Activated naive CD4-positive, alpha-beta T cell treated with Interleukin-2 at 50 U/mL for 16 hours (primary cell): ENCODE results near the gene NUBP1.

Experiments
- DNase-seq: peaks from one replicate; pipeline ENCODE4 v3.0.0-alpha.2; 2020

NUBP1 gene

DNA sequence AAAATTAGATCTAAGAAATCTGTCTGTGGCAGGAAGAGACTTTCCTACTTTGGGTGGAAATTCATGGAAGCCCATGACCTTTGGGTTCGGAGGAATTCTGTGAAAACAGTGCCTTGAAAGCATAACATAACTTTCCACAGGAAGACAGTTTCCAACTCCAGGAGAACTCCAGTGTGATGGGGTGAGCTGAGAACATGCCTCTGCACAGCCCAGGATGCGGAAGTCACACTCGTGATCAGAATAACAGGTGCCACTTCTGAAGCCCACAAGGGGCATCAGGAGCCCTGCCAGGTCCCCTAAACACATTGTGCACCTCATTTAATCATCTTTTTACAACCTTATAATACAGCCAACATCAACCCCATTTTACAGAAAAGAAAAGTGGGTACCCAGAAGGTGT is 65.2 kb downstream of the NUBP1 start:
- no peak for DNase-seq

DNA sequence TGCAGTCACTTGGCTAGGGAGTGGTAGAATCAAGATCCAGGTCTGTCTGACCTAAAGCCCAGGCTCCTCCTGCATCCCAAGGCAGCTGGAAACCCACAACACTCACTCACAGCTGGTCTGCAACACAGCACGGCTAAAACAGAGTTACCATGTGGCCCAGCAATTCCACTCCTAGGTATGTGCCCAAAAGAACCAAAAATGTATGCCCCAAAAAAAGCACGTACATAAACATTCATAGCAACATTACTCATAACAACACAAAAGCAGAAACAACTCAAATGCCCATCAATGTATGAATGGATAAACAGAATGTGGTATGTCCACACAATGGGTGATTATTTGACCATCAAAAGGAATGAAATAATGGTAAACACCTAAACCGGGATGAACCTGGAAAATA is 66.1 kb downstream of the NUBP1 start:
- DNase-seq, result no peak

DNA sequence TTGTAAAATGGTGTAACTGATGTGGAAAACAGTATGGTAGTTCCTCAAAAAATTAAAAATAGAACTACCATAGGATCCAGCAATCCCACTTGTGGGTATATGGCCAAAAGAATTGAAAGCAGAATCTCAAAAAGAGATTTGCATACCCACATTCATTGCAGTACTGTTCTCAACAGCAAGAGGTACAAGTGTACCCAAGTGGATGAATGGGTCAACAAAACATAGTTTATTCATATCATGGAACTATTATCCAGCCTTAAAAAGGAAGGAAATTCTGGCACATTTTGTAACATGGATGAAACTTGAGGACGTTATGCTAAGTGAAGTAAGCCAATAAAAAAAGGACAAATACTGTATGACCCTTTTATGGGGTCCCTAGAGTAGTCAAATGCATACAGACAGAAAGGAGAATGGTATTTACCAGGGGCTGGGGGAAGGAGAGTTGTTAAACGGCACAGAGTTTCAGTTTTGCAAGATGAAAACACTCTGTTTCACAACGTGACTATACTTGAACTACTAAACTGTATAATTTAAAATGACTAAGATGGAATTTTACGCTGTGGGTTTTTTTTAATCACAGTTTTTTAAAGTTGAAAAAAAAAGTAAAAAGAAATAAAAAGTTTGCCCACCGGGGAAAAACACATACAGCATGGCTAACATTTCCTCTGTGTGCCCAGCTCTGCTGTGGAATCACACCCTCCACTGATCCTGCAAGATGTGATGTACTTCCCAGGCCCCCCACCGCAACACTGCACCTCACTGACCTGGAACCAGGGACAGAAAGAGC is 68.9 kb downstream of the NUBP1 start:
- DNase-seq, result no peak

DNA sequence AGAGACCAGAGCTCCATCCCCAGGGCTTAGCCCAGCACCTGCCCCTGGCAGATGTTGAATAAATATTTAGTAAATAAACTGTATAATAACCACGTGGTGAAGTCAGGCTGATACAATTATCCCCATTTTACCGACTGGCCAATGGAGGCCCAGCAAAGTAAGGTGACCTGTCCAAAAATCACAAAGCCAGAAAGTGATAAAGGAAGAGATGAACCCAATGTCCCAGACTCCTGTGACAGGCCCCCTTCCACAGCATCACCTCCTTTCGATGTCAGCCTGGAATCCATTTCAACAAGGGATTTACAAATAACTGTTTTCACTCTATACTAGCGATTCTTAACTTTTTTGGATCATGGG is 69.4 kb downstream of the NUBP1 start:
- no peak for DNase-seq

DNA sequence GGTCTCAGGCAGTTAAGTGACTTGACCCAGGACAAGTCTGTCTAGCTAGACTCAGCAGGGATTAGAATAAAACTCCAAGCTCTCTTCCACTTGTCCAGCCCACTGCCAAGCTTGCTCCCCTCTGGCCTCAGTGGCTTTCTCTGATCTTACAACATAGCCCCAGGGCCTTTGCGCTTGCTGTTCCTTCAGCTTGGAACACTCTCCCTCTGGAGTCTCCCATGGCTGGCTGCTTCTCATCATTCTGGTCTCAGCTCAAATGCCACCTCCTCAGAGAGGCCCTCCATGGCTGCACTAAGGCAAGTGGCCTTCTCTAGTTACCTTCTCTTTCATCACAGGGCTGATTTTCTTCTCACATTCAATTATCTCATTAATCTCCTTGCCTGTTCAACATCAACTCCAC is 73.9 kb downstream of the NUBP1 start:
- DNase-seq, result no peak

DNA sequence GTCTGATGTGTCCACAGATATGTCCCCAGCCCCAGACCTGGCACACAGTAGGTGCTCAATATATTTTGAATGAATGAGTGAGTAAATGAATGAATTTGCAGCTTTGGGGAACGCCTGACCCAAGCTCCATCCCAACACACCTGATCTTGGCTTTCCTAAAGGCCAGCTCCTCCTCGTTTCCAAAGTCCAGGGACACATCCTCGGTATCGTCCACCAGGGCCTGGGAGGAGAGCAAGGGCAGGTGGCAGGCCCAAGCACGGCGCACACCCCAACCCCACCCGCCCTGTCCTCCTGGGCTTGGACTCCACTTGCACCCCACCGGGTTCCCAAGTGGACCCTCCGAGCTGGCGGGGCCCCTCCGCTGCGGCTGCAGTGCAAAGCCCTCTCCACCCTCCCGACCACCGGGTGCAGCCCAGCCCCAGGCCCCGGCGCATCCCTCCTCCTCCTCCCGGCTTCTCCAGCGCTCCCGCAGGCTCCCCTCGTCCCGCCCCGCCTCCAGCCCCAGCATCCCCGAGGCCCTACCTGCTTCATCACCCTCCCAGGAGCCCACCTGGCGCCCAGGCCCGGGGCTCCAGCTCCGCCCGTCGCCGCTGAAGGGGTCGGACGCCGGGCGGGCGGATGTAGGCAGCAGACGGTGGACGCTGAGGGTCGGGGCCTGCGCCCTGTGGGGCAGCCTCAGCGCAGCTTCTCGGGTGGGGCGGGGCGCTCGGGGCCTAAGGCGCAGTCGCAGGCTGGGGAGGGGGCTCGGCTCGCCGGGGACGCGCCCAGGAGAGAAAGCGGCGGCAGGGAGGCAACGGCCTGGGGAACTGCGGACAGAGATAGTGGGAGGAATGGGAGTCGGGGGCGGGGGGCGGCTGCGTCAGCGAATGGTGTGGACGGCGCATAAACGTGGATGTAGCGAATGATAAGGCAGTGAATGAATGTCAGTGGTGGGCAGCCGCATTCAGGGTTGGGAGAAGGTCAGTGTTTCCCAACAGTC is 74.6 kb downstream of the NUBP1 start, which contains the start of gene TVP23A:
TSS of gene TVP23A (minus strand) at position 832 of the 979 bp plus-strand sequence. CDS start at position 531, 301 bp downstream.
- DNase-seq, result no peak
